Mucosa of descending colon (tissue), 3 donors: ENCODE data around the gene LRP5. TPM values are rescaled to one million over a fixed set of nuclear protein-coding genes. Genes with fewer than 3 reads are reported as not detected.
"Not testable (repeated sequence)": the region's sequence is repeated elsewhere in the genome, so short reads cannot be mapped to it uniquely, and the experiment has no call there.

Experiments used
- ATAC-seq: fragments of 200-7000 bp; cut with Tn5 transposase; one replicate; pipeline ENCODE4 v1.9.1; 2020; ENCODE audit warnings: mild to moderate bottlenecking, moderate library complexity
- DNase-seq, 3 donors: peaks; one replicate each; pipeline ENCODE4 v3.0.0-alpha.2; 2020
- H3K36me3 ChIP-seq: fragments of 200-600 bp; one replicate; pipeline ENCODE4 v1.8.0; 2021; ENCODE audit warnings: low read depth, mild to moderate bottlenecking
- H3K4me1 ChIP-seq: fragments of 200-600 bp; one replicate; pipeline ENCODE4 v1.8.0; 2021; ENCODE audit warnings: low read depth, mild to moderate bottlenecking
- H3K4me3 ChIP-seq: fragments of 200-600 bp; one replicate; pipeline ENCODE4 v1.8.0; 2021; ENCODE audit warnings: mild to moderate bottlenecking
- H3K9me3 ChIP-seq: fragments of 200-600 bp; one replicate; pipeline ENCODE4 v1.8.0; 2021; ENCODE audit warnings: mild to moderate bottlenecking
- intact Hi-C, 2 donors: fragments of 100-400 bp; cut with DNase I in 1 of 2; cut with micrococcal nuclease in 1 of 2; formaldehyde crosslinking; loops; one replicate each; pipeline versions ENCODE4 v1.11.0 to v1.11.1; 2022; cut with DNase I, micrococcal nuclease
- total RNA-seq, 3 donors: library from RNA; stranded (reverse); fragmentation: NEBNext Ultra II Directional in 2 of 3; extraction: Animal tissue kit (Norgen Biotek cat#: 25700) in 2 of 3; gene quantifications; one replicate each; pipeline versions ENCODE4 v1.2.1 to v1.2.4, GENCODE V29; 2021 to 2023
- TF ChIP-seq, protein P1 (sequence below): fragments of 200-600 bp; IDR thresholded peaks from one replicate; pipeline ENCODE4 v1.8.0; 2022; ENCODE audit warnings: antibody characterized with exemption, mild to moderate bottlenecking
- donor health status: DM: no; HTN: no; CAD: no; lungs with moderate emphysema.
- donor health status: DM: no; HTN: no; CAD: no.
- donor health status: DM: no; HTN: yes; CAD: no.

LRP5 gene
- total RNA-seq, 3 donors from 2014 or later, result 83.7 to 113 (median 103) TPM

GRCh38 chr11:68450711-68451110 is 138.3 kb downstream of the LRP5 start:
- DNase-seq (no peak), ATAC-seq (no peak)
- intact Hi-C loops, result no loop called here
- H3K36me3 ChIP-seq, result no peaks in the 10 kb centered on the region
- H3K9me3 ChIP-seq, result no peaks in the 10 kb centered on the region
- no peak overlapping the region for H3K4me3 ChIP-seq
- TF ChIP-seq, protein P1, sequence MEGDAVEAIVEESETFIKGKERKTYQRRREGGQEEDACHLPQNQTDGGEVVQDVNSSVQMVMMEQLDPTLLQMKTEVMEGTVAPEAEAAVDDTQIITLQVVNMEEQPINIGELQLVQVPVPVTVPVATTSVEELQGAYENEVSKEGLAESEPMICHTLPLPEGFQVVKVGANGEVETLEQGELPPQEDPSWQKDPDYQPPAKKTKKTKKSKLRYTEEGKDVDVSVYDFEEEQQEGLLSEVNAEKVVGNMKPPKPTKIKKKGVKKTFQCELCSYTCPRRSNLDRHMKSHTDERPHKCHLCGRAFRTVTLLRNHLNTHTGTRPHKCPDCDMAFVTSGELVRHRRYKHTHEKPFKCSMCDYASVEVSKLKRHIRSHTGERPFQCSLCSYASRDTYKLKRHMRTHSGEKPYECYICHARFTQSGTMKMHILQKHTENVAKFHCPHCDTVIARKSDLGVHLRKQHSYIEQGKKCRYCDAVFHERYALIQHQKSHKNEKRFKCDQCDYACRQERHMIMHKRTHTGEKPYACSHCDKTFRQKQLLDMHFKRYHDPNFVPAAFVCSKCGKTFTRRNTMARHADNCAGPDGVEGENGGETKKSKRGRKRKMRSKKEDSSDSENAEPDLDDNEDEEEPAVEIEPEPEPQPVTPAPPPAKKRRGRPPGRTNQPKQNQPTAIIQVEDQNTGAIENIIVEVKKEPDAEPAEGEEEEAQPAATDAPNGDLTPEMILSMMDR, result no peak
- H3K4me1 ChIP-seq, result peaks cover 5% of the 10 kb centered on the region

- peak; percentile 26 for ATAC-seq
Measured at GRCh38 chr11:68454767-68455166, 142.4 kb downstream of the LRP5 start.

DNA sequence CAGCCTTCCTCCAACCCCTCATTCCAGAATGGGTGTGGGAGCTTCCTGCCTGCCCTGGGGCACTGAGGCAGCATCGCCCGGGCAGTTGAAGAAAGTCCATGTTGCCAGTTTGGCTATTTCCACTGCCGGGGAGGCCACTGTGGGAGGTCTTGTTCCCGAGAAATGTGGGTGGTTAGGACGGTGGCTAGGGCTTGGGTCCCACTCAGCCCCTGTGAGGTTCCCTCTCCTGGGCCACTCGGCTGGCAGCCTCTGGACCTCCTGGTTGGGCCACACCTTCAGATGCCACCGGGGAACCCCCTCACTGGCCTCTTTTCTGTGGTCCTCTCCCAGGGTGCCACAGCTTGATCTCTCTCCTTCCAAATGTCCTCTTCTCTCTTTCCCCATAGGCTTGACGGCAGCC is 143.1 kb downstream of the LRP5 start:
- Histone ChIP-seq H3K9me3 (no peaks in the 10 kb centered on the region), H3K4me1 (peaks cover 22% of the 10 kb centered on the region), H3K4me3 (no peak overlapping the region), H3K36me3 (no peaks in the 10 kb centered on the region)
- TF ChIP-seq, protein P1, result no peak
- ATAC-seq (no peak), DNase-seq (no peak)
- intact Hi-C loops, result no loop called here

More at GRCh38 chr11:68454767-68455166, 142.4 kb downstream of the LRP5 start:
- no peaks in the 10 kb centered on the region for H3K36me3 ChIP-seq
- H3K9me3 ChIP-seq, result no peaks in the 10 kb centered on the region
- H3K4me3 ChIP-seq, result no peak overlapping the region
- intact Hi-C loops, result no loop called here
- H3K4me1 ChIP-seq, result peaks cover 22% of the 10 kb centered on the region
- TF ChIP-seq, protein P1, result no peak
- DNase-seq, result no peak

DNA sequence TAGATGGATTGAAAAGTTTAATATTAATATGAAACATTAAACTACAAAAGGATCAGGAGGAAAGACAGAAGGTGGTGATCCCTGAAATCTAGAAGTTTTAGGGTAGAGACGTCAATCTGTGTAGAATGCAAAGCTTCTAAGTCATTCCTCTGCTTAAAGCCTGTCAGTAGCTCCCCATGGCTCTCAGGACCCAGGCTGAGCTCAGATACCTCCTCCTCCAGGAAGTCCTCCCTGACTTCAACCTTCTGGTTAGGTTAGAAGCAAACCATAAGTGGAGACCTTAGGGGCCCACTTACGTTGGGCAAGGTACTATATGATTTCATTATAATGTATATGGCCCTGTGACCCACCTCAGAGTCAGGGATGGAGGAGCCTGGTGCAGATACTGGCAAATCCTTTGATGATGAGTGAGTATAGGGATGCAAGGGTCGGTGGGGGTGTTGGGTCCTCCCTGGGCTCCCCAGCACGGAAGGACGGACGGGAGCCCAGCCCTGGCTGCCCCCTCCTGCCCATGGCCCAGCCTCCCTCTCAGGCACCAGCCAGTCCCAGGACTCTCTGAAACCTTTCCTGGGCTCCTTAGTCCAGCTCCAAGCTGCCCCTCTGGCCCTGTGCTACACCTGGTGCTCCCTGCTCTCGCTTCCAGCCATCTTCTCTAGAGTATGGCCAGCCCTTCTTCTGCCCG is 145.0 kb downstream of the LRP5 start:
- H3K36me3 ChIP-seq, result no peaks in the 10 kb centered on the region
- TF ChIP-seq, protein P1, result no peak
- no peak for ATAC-seq
- H3K9me3 ChIP-seq, result no peaks in the 10 kb centered on the region
- no peak for DNase-seq
- intact Hi-C loops, result no loop called here
- H3K4me3 ChIP-seq, result no peak overlapping the region
- H3K4me1 ChIP-seq, result peaks cover 25% of the 10 kb centered on the region

GRCh38 chr11:68457898-68458249 is 145.5 kb downstream of the LRP5 start:
- intact Hi-C loops, result no loop called here
- Histone ChIP-seq H3K4me1 (peaks cover 30% of the 10 kb centered on the region), H3K9me3 (no peaks in the 10 kb centered on the region), H3K36me3 (no peaks in the 10 kb centered on the region), H3K4me3 (no peak overlapping the region)
- DNase-seq (peak; percentile 65 to 75 (median 73)), ATAC-seq (peak; percentile 21)
- TF ChIP-seq, protein P1, result no peak

GRCh38 chr11:68458340-68458739 is 145.9 kb downstream of the LRP5 start:
- ATAC-seq, result peak; percentile 1
- H3K9me3 ChIP-seq, H3K4me3 ChIP-seq, intact Hi-C loops, DNase-seq, H3K36me3 ChIP-seq: not testable (repeated sequence)
- H3K4me1 ChIP-seq, result peaks cover 35% of the 10 kb centered on the region
